Lung (tissue), 12 donors: ENCODE data around the gene DNAL1. TPM values are rescaled to one million over a fixed set of nuclear protein-coding genes. Genes with fewer than 3 reads are reported as not detected.

Experiments used
- ATAC-seq: fragments of 200-7000 bp; cut with Tn5 transposase; one replicate; pipeline ENCODE4 v1.9.1; 2020; ENCODE audit warnings: moderate number of reproducible peaks; ENCODE audit not compliant: insufficient read depth, low FRiP score
- DNase-seq, 3 donors: peaks; one replicate each; pipeline ENCODE4 v3.0.0-alpha.2; 2013 to 2017
- H3K27ac ChIP-seq, 2 donors: one replicate each; pipeline ENCODE4 v1.5.1; 2013; ENCODE audit warnings: mild to moderate bottlenecking in 2 of 2, moderate library complexity in 2 of 2, control low read depth in 1 of 2, inconsistent platforms in 1 of 2, low read depth in 1 of 2, low read length in 1 of 2
- H3K27me3 ChIP-seq, 3 donors: one replicate each; pipeline ENCODE4 v1.5.1; 2013; ENCODE audit warnings: low read length in 2 of 3; ENCODE audit not compliant: control insufficient read depth in 3 of 3, insufficient read depth in 3 of 3
- H3K36me3 ChIP-seq, 4 donors: one replicate each; pipeline ENCODE4 v1.5.1; 2013; ENCODE audit warnings: low read length in 4 of 4, mild to moderate bottlenecking in 1 of 4, moderate library complexity in 1 of 4; ENCODE audit not compliant: control insufficient read depth in 4 of 4, insufficient read depth in 4 of 4
- H3K4me1 ChIP-seq, 5 donors: one replicate each; pipeline ENCODE4 v1.5.1; 2013; ENCODE audit warnings: low read length in 5 of 5, mild to moderate bottlenecking in 2 of 5, moderate library complexity in 1 of 5; ENCODE audit not compliant: control insufficient read depth in 5 of 5, insufficient read depth in 5 of 5
- H3K4me3 ChIP-seq: one replicate; pipeline ENCODE4 v1.5.1; 2013; ENCODE audit warnings: mild to moderate bottlenecking, control low read depth, moderate library complexity
- H3K9ac ChIP-seq, 2 donors: one replicate each; pipeline ENCODE4 v1.5.1; 2013; ENCODE audit warnings: low read length in 2 of 2, control low read depth in 1 of 2; ENCODE audit not compliant: insufficient read depth in 1 of 2
- H3K9me3 ChIP-seq, 4 donors: one replicate each; pipeline ENCODE4 v1.5.1; 2013; ENCODE audit warnings: low read length in 3 of 4, mild to moderate bottlenecking in 1 of 4, moderate library complexity in 1 of 4; ENCODE audit not compliant: control insufficient read depth in 4 of 4, insufficient read depth in 3 of 4
- WGBS, 2 donors: extraction: QIAGEN DNeasy Blood & Tissue Kit; methylation state at CpG; one replicate each; pipeline ENCODE4 v1.1.7; 2013; 5-methylcytosine and 5-hydroxymethylcytosine counted together
- polyA plus RNA-seq, 2 donors: library from polyadenylated mRNA; stranded (reverse); fragments of 200-250 nt; gene quantifications; one replicate each; pipeline ENCODE4 v1.2.1, GENCODE V29; 2013
- total RNA-seq, 2 donors: library from RNA; depleted of rRNA in 1 of 2; stranded (reverse); fragments of >200 nt in 1 of 2; gene quantifications; one replicate each; pipeline ENCODE4 v1.2.1, GENCODE V29; 2014 to 2021
- TF ChIP-seq, protein P1 (sequence below): IDR thresholded peaks from 2 replicates; pipeline ENCODE4 v1.5.1; 2012; ENCODE audit warnings: mild to moderate bottlenecking; ENCODE audit errors: control extremely low read depth, extremely low read depth
- donor health status: control.
- donor health status: control.
- donor health status: Bipolar disorder and iron deficiency.
- donor health status: healthy.
- donor health status: DM: yes; HTN: yes; CAD: no.

Gene DNAL1
- total and polyA plus RNA-seq, 4 donors: 5.7 to 25.5 (median 16.6) TPM

DNA sequence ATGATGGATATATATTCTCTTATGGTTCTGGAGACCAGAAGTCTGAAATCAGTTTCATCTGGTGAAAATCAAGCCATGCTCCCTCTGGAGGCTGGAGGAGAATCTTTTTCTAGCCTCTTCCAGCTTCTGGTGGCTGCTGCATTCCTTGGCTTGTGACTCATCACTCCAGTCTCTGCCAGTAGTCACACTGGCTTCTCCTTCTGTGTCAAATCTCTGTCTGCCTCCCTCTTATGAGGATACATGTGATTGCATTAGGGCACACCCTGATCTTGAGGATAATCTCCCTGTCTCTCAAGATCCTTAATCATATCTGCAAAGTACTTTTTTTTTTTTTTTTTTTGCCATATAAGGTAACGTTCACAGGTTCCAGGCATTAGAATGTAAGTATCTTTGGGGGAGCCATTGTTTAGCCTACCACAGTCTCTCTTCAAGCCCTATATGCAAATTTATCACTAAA is 17.7 kb downstream of the DNAL1 start:
- no peak for DNase-seq
- TF ChIP-seq, protein P1, sequence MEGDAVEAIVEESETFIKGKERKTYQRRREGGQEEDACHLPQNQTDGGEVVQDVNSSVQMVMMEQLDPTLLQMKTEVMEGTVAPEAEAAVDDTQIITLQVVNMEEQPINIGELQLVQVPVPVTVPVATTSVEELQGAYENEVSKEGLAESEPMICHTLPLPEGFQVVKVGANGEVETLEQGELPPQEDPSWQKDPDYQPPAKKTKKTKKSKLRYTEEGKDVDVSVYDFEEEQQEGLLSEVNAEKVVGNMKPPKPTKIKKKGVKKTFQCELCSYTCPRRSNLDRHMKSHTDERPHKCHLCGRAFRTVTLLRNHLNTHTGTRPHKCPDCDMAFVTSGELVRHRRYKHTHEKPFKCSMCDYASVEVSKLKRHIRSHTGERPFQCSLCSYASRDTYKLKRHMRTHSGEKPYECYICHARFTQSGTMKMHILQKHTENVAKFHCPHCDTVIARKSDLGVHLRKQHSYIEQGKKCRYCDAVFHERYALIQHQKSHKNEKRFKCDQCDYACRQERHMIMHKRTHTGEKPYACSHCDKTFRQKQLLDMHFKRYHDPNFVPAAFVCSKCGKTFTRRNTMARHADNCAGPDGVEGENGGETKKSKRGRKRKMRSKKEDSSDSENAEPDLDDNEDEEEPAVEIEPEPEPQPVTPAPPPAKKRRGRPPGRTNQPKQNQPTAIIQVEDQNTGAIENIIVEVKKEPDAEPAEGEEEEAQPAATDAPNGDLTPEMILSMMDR: no peak
- H3K27ac ChIP-seq: no peak overlapping the region
- no peaks in the 10 kb centered on the region for H3K4me1 ChIP-seq
- H3K36me3 ChIP-seq: peaks cover 1 to 9% (median 7%) of the 10 kb centered on the region in 4 donors
- H3K4me3 ChIP-seq: no peak overlapping the region
- no peak overlapping the region for H3K9ac ChIP-seq
- no peaks in the 10 kb centered on the region for H3K27me3 ChIP-seq
- peak; percentile 66 for ATAC-seq
- H3K9me3 ChIP-seq: no peaks in the 10 kb centered on the region
- 94 to 100% methylated on average over 1 of the region's 1 CpG for WGBS, 2 donors

GRCh38 chr14:73663548-73664212 is 18.9 kb downstream of the DNAL1 start:
- H3K27ac ChIP-seq: no peak overlapping the region
- no peaks in the 10 kb centered on the region for H3K9me3 ChIP-seq
- no peaks in the 10 kb centered on the region for H3K4me1 ChIP-seq
- no peak overlapping the region for H3K9ac ChIP-seq
- no peaks in the 10 kb centered on the region for H3K27me3 ChIP-seq
- DNase-seq: peak in 1 of 3 donors; percentile 6
- no peak overlapping the region for H3K4me3 ChIP-seq
- TF ChIP-seq, protein P1: no peak
- ATAC-seq: no peak
- peaks cover 1 to 9% (median 7%) of the 10 kb centered on the region in 4 donors for H3K36me3 ChIP-seq

GRCh38 chr14:73665130-73665529 is 20.3 kb downstream of the DNAL1 start:
- DNase-seq (no peak), ATAC-seq (no peak)
- WGBS, 2 donors: 89 to 96% methylated on average over 2 of the region's 2 CpGs
- H3K9ac ChIP-seq: no peak overlapping the region
- H3K4me3 ChIP-seq: no peak overlapping the region
- no peak overlapping the region for H3K27ac ChIP-seq
- H3K36me3 ChIP-seq: peaks cover 2 to 10% (median 8%) of the 10 kb centered on the region in 4 donors
- no peaks in the 10 kb centered on the region for H3K4me1 ChIP-seq
- TF ChIP-seq, protein P1: no peak
- no peaks in the 10 kb centered on the region for H3K9me3 ChIP-seq
- no peaks in the 10 kb centered on the region for H3K27me3 ChIP-seq
